Suppressor macrophage treated with lipopolysaccharide for 1 hour (primary cell): ENCODE results near the gene TRAPPC12.

Experiments used
- DNase-seq, 3 donors: peaks; one replicate each; pipeline ENCODE4 v3.0.0-alpha.2; 2020 to 2022

Gene TRAPPC12

GRCh38 chr2:3516831-3517230 lies 137.3 kb downstream of the TRAPPC12 start:
- DNase-seq, result no peak

GRCh38 chr2:3517948-3518495 lies 138.5 kb downstream of the TRAPPC12 start:
- DNase-seq, result no peak

GRCh38 chr2:3518496-3519254 lies 139.2 kb downstream of the TRAPPC12 start:
- DNase-seq, result peak; percentile 97 to 98 (median 98)

GRCh38 chr2:3519255-3520205 lies 140.0 kb downstream of the TRAPPC12 start, which contains the start of gene ADI1:
Gene ADI1, minus strand, starts transcription at chr2:3519531. Its CDS starts 44 bp downstream, at chr2:3519487.
- DNase-seq, result peak; percentile 88 to 95 (median 94)

GRCh38 chr2:3520591-3520990 lies 141.1 kb downstream of the TRAPPC12 start:
- no peak for DNase-seq

- no peak for DNase-seq
Observed at GRCh38 chr2:3522961-3523421, 143.5 kb downstream of the TRAPPC12 start.

- DNase-seq, result peak; percentile 63 to 87 (median 86)
Observed at GRCh38 chr2:3523551-3524041, 144.1 kb downstream of the TRAPPC12 start.

- no peak for DNase-seq
Observed at GRCh38 chr2:3526871-3527270, 147.4 kb downstream of the TRAPPC12 start.

GRCh38 chr2:3527886-3528785 lies 148.6 kb downstream of the TRAPPC12 start:
- no peak for DNase-seq
